ENCODE data around the gene TSHB.

DNA sequence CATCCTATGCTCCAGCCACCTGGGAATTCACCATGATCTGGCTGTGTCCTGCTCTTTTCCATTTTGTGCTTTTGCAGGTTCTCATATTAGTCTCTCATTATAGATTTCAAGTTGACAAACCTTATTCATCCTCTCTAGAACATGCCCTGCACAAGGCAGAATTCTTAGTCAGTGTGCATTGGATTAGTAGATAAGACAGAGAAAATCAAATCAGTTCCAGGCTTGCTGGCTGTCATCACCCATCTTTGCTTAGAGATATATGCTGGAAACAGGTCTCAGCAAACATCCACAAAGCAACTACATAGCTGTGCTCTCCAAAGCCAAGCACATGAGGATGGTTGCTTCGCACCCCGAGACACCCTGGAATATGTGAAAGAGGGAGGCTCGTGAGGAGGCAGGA lies 34.8 kb downstream of the TSHB start:
- TF ChIP-seq CTCF (conservative IDR thresholded peaks at IDR 0.05; ENCODE audit: low read length) (no peak), EZH2phosphoT487 (IDR thresholded peaks at IDR 0.05; ENCODE audit: borderline replicate concordance) (no peak)

Measured in Loucy (cell line).